Calu3 (cell line): ENCODE results near the gene BCAS3. TPM values are rescaled to one million over a fixed set of nuclear protein-coding genes. Genes with fewer than 3 reads are reported as not detected.

ENCODE experiments used
- BruUV-seq: library from RNA; stranded (reverse); fragments of 400-500 nt; replicated peaks from 2 replicates; lab custom pipeline; 2021; lab: Mats Ljungman, UMichigan
- CTCF ChIA-PET: fragments of 300-600 bp; sonication (Branson Sonifier 250); formaldehyde crosslinking; loops from one replicate; lab custom pipeline; 2022; ENCODE audit warnings: antibody characterized with exemption; lab: Charles Lee
- DNase-seq: peaks from one replicate; pipeline ENCODE4 v3.0.0; 2022
- H3K27ac Mint-ChIP-seq: one replicate; pipeline ENCODE4 v1.8.0; 2022; ENCODE audit warnings: mixed read lengths; ENCODE audit not compliant: unreplicated experiment
- H3K27me3 Mint-ChIP-seq: one replicate; pipeline ENCODE4 v1.8.0; 2022; ENCODE audit warnings: mixed read lengths; ENCODE audit not compliant: unreplicated experiment
- H3K36me3 Mint-ChIP-seq: one replicate; pipeline ENCODE4 v1.8.0; 2022; ENCODE audit warnings: mild to moderate bottlenecking, moderate library complexity, mixed read lengths; ENCODE audit not compliant: insufficient read depth, unreplicated experiment
- H3K4me1 Mint-ChIP-seq: one replicate; pipeline ENCODE4 v1.8.0; 2022; ENCODE audit warnings: mild to moderate bottlenecking, low read depth, mixed read lengths; ENCODE audit not compliant: unreplicated experiment
- H3K4me3 Mint-ChIP-seq: one replicate; pipeline ENCODE4 v1.8.0; 2022; ENCODE audit warnings: mild to moderate bottlenecking, low read depth, moderate library complexity, mixed read lengths; ENCODE audit not compliant: unreplicated experiment
- H3K9me3 Mint-ChIP-seq: one replicate; pipeline ENCODE4 v1.8.0; 2022; ENCODE audit warnings: low read depth, mixed read lengths; ENCODE audit not compliant: unreplicated experiment
- CTCF ChIP-seq: fragments of 200-600 bp; IDR thresholded peaks from one replicate; pipeline ENCODE4 v1.8.0; 2022; ENCODE audit warnings: antibody characterized with exemption; ENCODE audit not compliant: unreplicated experiment
- intact Hi-C: fragments of 100-400 bp; cut with micrococcal nuclease; formaldehyde crosslinking; loops from one replicate; pipeline ENCODE4 v1.10.0; 2022; ENCODE audit not compliant: unreplicated experiment
- total RNA-seq: library from RNA; stranded (reverse); gene quantifications from 2 replicates; pipeline ENCODE4 v1.2.3, GENCODE V29; 2022

The BCAS3 gene
- total RNA-seq, 1 experiment from 2014 or later = 10.9 TPM

- H3K27me3 Mint-ChIP-seq = peaks cover 3% of the 10 kb centered on the region
- H3K36me3 Mint-ChIP-seq = peaks cover 11% of the 10 kb centered on the region
- no peak for DNase-seq
- TF ChIP-seq CTCF = no peak
- no peak overlapping the region for H3K4me3 Mint-ChIP-seq
- H3K9me3 Mint-ChIP-seq = no peaks in the 10 kb centered on the region
- no TSS peak for BruUV-seq
- H3K27ac Mint-ChIP-seq = no peak overlapping the region
- intact Hi-C loops = loop anchor here (2.0 kb wide), 2 partner anchors 161 to 169 kb away; no protein-coding TSS in a partner anchor
- CTCF ChIA-PET = interaction anchor here (0.6 to 2.7 kb wide), 2 partner anchors 161 to 170 kb away, joined by 3 to 13 read pairs; no protein-coding TSS in a partner anchor
- H3K4me1 Mint-ChIP-seq = no peaks in the 10 kb centered on the region
These were observed 736.0 kb downstream of the BCAS3 start for GRCh38 chr17:61413661-61414126.

DNA sequence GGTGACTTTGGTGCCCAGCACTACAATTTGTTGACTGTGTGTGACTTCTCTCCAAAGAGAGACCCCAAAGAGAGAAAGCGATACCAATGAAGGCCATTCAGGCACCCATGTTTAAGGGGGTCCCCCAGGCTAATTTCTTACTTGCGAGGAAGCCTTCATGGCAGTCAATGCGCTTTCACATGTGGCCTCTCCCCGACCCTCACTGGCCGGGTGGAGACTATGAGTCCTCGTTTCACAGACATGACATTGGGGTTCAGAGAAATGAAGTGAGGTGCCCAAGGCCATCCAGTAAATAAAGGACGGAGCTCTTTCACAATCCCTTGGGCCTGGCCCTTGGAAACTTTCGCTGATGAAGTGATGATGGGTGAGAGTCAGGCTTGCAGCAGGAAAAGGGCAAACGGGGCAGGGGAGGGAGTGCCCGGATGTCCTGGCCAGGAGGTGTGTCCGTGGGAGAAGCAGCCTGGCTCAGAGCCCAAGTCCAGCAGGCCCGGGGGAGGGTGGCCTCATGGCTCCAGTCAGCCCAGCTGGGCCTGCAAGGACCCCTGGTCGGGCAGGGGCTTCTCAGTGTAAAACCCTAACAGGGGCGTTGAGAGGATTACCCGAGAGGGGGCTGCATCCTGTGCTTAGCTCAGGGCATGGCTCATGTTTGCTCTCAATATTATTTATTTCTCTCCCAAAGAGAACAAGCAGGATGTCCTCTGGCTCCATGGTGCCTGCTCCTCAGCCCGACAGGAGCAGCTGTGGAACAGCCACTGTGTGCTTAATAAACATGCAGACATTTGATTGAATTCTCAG is 736.7 kb downstream of the BCAS3 start:
- no peaks in the 10 kb centered on the region for H3K4me1 Mint-ChIP-seq
- H3K27me3 Mint-ChIP-seq = peaks cover 9% of the 10 kb centered on the region
- CTCF ChIA-PET = no interaction called here
- H3K27ac Mint-ChIP-seq = no peak overlapping the region
- H3K36me3 Mint-ChIP-seq = peaks cover 11% of the 10 kb centered on the region
- TF ChIP-seq CTCF = no peak
- BruUV-seq = no TSS peak
- H3K9me3 Mint-ChIP-seq = no peaks in the 10 kb centered on the region
- intact Hi-C loops = no loop called here
- DNase-seq = no peak
- H3K4me3 Mint-ChIP-seq = no peak overlapping the region

- CTCF ChIA-PET = no interaction called here
- peaks cover 11% of the 10 kb centered on the region for H3K36me3 Mint-ChIP-seq
- intact Hi-C loops = no loop called here
- no TSS peak for BruUV-seq
- no peak overlapping the region for H3K4me3 Mint-ChIP-seq
- no peak overlapping the region for H3K27ac Mint-ChIP-seq
- H3K4me1 Mint-ChIP-seq = no peaks in the 10 kb centered on the region
- peaks cover 15% of the 10 kb centered on the region for H3K27me3 Mint-ChIP-seq
- DNase-seq = no peak
- TF ChIP-seq CTCF = no peak
- no peaks in the 10 kb centered on the region for H3K9me3 Mint-ChIP-seq
These were observed 737.2 kb downstream of the BCAS3 start for GRCh38 chr17:61414936-61415251.

GRCh38 chr17:61415374-61416210 is 737.9 kb downstream of the BCAS3 start:
- H3K27ac Mint-ChIP-seq = no peak overlapping the region
- intact Hi-C loops = no loop called here
- peaks cover 22% of the 10 kb centered on the region for H3K27me3 Mint-ChIP-seq
- H3K36me3 Mint-ChIP-seq = peaks cover 11% of the 10 kb centered on the region
- H3K4me3 Mint-ChIP-seq = no peak overlapping the region
- no peak for DNase-seq
- TF ChIP-seq CTCF = no peak
- CTCF ChIA-PET = interaction anchor here (1.2 kb wide), 1 partner anchor 159 kb away, joined by 5 read pairs; no protein-coding TSS in a partner anchor
- no TSS peak for BruUV-seq
- no peaks in the 10 kb centered on the region for H3K4me1 Mint-ChIP-seq
- no peaks in the 10 kb centered on the region for H3K9me3 Mint-ChIP-seq
